Lower leg skin (tissue), 4 donors: ENCODE results near the gene DIS3L2. TPM values are rescaled to one million over a fixed set of nuclear protein-coding genes. Genes with fewer than 3 reads are reported as not detected.

Source experiments
- DNase-seq, 2 donors: peaks; one replicate each; pipeline ENCODE4 v3.0.0-alpha.2; 2019; ENCODE audit warnings: low spot score in 2 of 2
- H3K4me3 ChIP-seq: fragments of 200-600 bp; sonication (generic); 2 replicates; pipeline ENCODE4 v1.5.1; 2017; ENCODE audit warnings: mild to moderate bottlenecking, low read depth; ENCODE audit not compliant: poor library complexity, severe bottlenecking
- POLR2A ChIP-seq, 2 donors: fragments of 450-650 bp; IDR thresholded peaks; one replicate each; pipeline ENCODE4 v1.6.1; 2016 to 2017; ENCODE audit warnings: antibody characterized with exemption in 2 of 2, mild to moderate bottlenecking in 1 of 2, moderate library complexity in 1 of 2
- WGBS, 2 donors: methylation state at CpG; one replicate each; pipeline ENCODE4 v1.1.5; 2018; 5-methylcytosine and 5-hydroxymethylcytosine counted together
- intact Hi-C: fragments of 100-400 bp; cut with DNase I; formaldehyde crosslinking; loops from one replicate; pipeline ENCODE4 v1.15.0; 2023; ENCODE audit warnings: low total_unique reads
- total RNA-seq, 4 donors: library from RNA; depleted of rRNA; stranded (reverse); fragments of >200 nt; gene quantifications; one replicate each; pipeline ENCODE4 v1.1.0, GENCODE V29; 2016
- TF ChIP-seq, protein P1 (sequence below), 3 donors: fragments of 450-650 bp; IDR thresholded peaks; one replicate each; pipeline ENCODE4 v1.5.1; 2016; ENCODE audit warnings: antibody characterized with exemption in 3 of 3, mild to moderate bottlenecking in 3 of 3, moderate library complexity in 2 of 3

DIS3L2 gene
- total RNA-seq, 4 donors from 2014 or later: 26.4 to 39.0 (median 34.4) TPM

DNA sequence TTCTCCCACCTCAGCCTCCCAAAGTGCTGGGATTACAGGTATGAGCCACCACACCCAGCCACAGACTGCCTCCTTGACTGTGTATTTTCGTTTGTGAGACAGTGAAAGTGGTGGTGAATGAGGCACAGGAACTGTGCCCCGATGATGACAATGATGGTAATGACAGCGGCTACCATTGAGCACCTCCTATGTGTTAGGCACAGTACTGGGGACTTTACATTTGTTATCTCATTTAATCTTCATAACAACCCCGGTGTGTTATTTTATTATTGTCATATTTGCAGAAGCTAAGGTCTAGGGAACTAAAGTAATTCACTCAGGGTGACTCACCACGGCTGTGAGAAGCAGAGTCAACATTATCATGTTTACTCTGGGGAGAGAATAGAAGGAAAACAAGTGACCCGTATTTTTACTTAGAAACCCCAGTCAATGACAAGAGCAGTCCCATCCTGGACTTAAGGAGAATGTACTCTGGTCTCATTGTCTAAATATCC is 339.4 kb downstream of the DIS3L2 start:
- intact Hi-C loops: loop anchor here (10.0 kb wide), 1 partner anchor 276 kb away; no protein-coding TSS in a partner anchor
- TF ChIP-seq POLR2A (IDR thresholded peaks at IDR 0.05): no peak
- TF ChIP-seq, protein P1, sequence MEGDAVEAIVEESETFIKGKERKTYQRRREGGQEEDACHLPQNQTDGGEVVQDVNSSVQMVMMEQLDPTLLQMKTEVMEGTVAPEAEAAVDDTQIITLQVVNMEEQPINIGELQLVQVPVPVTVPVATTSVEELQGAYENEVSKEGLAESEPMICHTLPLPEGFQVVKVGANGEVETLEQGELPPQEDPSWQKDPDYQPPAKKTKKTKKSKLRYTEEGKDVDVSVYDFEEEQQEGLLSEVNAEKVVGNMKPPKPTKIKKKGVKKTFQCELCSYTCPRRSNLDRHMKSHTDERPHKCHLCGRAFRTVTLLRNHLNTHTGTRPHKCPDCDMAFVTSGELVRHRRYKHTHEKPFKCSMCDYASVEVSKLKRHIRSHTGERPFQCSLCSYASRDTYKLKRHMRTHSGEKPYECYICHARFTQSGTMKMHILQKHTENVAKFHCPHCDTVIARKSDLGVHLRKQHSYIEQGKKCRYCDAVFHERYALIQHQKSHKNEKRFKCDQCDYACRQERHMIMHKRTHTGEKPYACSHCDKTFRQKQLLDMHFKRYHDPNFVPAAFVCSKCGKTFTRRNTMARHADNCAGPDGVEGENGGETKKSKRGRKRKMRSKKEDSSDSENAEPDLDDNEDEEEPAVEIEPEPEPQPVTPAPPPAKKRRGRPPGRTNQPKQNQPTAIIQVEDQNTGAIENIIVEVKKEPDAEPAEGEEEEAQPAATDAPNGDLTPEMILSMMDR (IDR thresholded peaks at IDR 0.05): no peak
- no peak overlapping the region for H3K4me3 ChIP-seq
- no peak for DNase-seq
- 82 to 89% methylated on average over 6 of the region's 6 CpGs for WGBS, 2 donors

- 95 to 98% methylated on average over 6 of the region's 6 CpGs for WGBS, 2 donors
Measured at GRCh38 chr2:232304236-232304635, 342.7 kb downstream of the DIS3L2 start.

GRCh38 chr2:232306741-232307305 is 345.3 kb downstream of the DIS3L2 start:
- 95% methylated on average over 7 of the region's 7 CpGs for WGBS, 2 donors
- intact Hi-C loops: loop anchor here (10.0 kb wide), 1 partner anchor 282 kb away; no protein-coding TSS in a partner anchor
- H3K4me3 ChIP-seq: no peak overlapping the region
- no peak for TF ChIP-seq POLR2A (IDR thresholded peaks at IDR 0.05)
- TF ChIP-seq, protein P1 (IDR thresholded peaks at IDR 0.05): no peak
- no peak for DNase-seq

More at GRCh38 chr2:232304236-232304635, 342.7 kb downstream of the DIS3L2 start:
- no peak for DNase-seq
- intact Hi-C loops: loop anchor here (10.0 kb wide), 1 partner anchor 279 kb away; no protein-coding TSS in a partner anchor
- no peak overlapping the region for H3K4me3 ChIP-seq
- no peak for TF ChIP-seq POLR2A (IDR thresholded peaks at IDR 0.05)
- TF ChIP-seq, protein P1 (IDR thresholded peaks at IDR 0.05): no peak

GRCh38 chr2:232307854-232308253 is 346.3 kb downstream of the DIS3L2 start:
- intact Hi-C loops: loop anchor here (10.0 kb wide), 1 partner anchor 283 kb away; no protein-coding TSS in a partner anchor
- WGBS, 2 donors: 39 to 60% methylated on average over 3 of the region's 3 CpGs
- no peak for DNase-seq

GRCh38 chr2:232308986-232309385 is 347.5 kb downstream of the DIS3L2 start:
- intact Hi-C loops: loop anchor here (10.0 kb wide), 1 partner anchor 284 kb away; no protein-coding TSS in a partner anchor
- WGBS, 2 donors: 71 to 79% methylated on average over 3 of the region's 3 CpGs
- TF ChIP-seq, protein P1 (IDR thresholded peaks at IDR 0.05): no peak
- no peak for TF ChIP-seq POLR2A (IDR thresholded peaks at IDR 0.05)
- no peak for DNase-seq
- no peak overlapping the region for H3K4me3 ChIP-seq

More at GRCh38 chr2:232307854-232308253, 346.3 kb downstream of the DIS3L2 start:
- no peak for TF ChIP-seq POLR2A (IDR thresholded peaks at IDR 0.05)
- no peak overlapping the region for H3K4me3 ChIP-seq

DNA sequence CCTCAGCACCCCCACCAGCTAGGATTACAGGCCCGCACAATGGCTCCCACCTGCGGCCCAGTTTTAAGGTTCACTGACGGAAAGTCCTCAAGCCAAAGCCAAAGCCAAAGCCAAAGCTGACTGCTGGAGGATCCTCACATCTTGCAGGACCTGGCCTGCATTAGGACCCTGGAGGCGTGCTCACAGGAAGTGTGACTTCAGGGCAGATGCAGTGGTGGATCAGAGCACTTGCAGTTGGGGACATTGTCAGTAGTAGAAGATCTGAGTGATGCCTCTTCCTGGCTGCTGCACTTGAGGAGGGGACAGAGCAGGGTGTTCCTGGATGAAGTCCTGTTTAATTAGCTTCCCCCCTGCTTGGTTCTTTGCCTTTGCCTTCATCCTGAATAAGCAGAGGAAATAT is 348.1 kb downstream of the DIS3L2 start:
- no peak for TF ChIP-seq POLR2A (IDR thresholded peaks at IDR 0.05)
- TF ChIP-seq, protein P1 (IDR thresholded peaks at IDR 0.05): no peak
- 45 to 47% methylated on average over 4 of the region's 4 CpGs for WGBS, 2 donors
- DNase-seq: no peak
- intact Hi-C loops: loop anchor here (10.0 kb wide), 1 partner anchor 285 kb away; no protein-coding TSS in a partner anchor
- H3K4me3 ChIP-seq: no peak overlapping the region
